ENCODE results near the gene PRAMEF13. TPM values are rescaled to one million over a fixed set of nuclear protein-coding genes. Genes with fewer than 3 reads are reported as not detected.
"Not testable (repeated sequence)": the region's sequence is repeated elsewhere in the genome, so short reads cannot be mapped to it uniquely, and the experiment has no call there.

PRAMEF13 gene
- total RNA-seq, 1 experiment from 2014 or later, result not detected

DNA sequence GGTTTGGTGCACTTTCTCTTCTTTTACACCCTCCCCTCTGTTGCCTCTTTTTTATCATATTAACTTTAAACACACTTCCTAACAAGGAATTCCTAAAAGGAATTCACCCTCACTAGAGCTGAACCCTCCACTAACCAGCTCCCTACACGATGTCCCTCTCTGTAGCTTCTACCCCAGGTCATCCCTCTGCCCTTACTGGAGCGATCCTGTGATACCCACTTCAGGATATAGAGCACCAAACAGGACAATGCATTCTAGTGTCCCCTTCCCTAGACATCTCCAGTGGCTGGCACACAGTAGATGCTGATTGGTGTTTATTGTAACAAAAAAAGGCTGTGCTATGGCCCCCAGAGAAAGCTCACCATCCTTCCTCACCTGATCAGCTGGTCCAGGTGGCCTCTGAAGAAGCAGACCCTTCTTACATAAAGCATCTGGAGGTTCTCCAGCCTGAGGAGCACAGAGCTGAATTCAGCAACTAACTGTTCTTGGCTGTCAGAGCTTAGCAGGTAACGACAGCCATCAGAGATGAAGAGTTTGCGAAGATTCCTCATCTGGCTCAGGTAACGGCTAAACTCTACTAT is 23.4 kb upstream of the PRAMEF13 start:
- H3K4me2 ChIP-seq (ENCODE audit: low read length), result no peak overlapping the region
- H3K27me3 ChIP-seq (ENCODE audit: low read length), result peaks cover 7% of the 10 kb centered on the region
- DNase-seq (no peak), ATAC-seq (no peak)
- TF ChIP-seq EZH2 (IDR thresholded peaks at IDR 0.05; ENCODE audit: low read length, unreplicated experiment) (no peak), EZH2phosphoT487 (IDR thresholded peaks at IDR 0.05; ENCODE audit: borderline replicate concordance, low read length) (no peak)
- TF ChIP-seq, protein P1, sequence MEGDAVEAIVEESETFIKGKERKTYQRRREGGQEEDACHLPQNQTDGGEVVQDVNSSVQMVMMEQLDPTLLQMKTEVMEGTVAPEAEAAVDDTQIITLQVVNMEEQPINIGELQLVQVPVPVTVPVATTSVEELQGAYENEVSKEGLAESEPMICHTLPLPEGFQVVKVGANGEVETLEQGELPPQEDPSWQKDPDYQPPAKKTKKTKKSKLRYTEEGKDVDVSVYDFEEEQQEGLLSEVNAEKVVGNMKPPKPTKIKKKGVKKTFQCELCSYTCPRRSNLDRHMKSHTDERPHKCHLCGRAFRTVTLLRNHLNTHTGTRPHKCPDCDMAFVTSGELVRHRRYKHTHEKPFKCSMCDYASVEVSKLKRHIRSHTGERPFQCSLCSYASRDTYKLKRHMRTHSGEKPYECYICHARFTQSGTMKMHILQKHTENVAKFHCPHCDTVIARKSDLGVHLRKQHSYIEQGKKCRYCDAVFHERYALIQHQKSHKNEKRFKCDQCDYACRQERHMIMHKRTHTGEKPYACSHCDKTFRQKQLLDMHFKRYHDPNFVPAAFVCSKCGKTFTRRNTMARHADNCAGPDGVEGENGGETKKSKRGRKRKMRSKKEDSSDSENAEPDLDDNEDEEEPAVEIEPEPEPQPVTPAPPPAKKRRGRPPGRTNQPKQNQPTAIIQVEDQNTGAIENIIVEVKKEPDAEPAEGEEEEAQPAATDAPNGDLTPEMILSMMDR (conservative IDR thresholded peaks at IDR 0.05; ENCODE audit: low read depth, low read length), result no peak
- H3K79me2 ChIP-seq (ENCODE audit: low read length), result no peaks in the 10 kb centered on the region
- no peaks in the 10 kb centered on the region for H4K20me1 ChIP-seq (ENCODE audit: low read length)
- H3K9me3 ChIP-seq (ENCODE audit: low read length), result no peaks in the 10 kb centered on the region
- intact Hi-C loops (cut with micrococcal nuclease), result no loop called here
- BruUV-seq (replicated peaks), result no TSS peak
- H3K9ac ChIP-seq (ENCODE audit: low read length), result no peak overlapping the region
- ChIA-PET CTCF (no interaction called here), POLR2A (ENCODE audit: unreplicated experiment) (no interaction called here)
- no peaks in the 10 kb centered on the region for H3K4me1 ChIP-seq (ENCODE audit: insufficient read depth, low read length)
- no peak overlapping the region for H2AFZ ChIP-seq (ENCODE audit: low read length)
- no peaks in the 10 kb centered on the region for H3F3A ChIP-seq (ENCODE audit: low read length, unreplicated experiment)
- no peak overlapping the region for H3K4me3 ChIP-seq (ENCODE audit: low read length)
- H3K9me2 ChIP-seq (replicated peaks; ENCODE audit: low read length), result no peaks in the 10 kb centered on the region
- H3K27ac ChIP-seq (ENCODE audit: low read length), result no peak overlapping the region
- H3K36me3 ChIP-seq (ENCODE audit: low read depth, low read length), result no peaks in the 10 kb centered on the region

DNA sequence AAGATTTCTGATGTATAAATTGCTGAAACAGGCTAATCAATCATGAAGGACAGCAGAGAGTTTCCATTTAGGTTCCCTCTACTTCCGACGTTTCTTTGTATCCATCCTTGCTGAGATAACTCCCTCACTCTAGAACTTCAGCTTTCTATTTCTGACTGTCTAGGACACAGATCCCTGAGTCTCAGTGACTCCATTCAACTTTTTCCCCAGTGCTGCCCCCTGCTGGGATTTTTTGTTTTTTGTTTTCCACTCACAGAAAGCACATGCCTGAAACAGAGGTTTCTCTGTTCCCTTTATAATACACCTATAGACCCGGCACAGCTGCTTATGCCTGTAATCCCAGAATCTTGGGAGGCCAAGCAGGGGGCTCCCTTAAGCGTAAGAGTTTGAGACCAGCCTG is 21.6 kb upstream of the PRAMEF13 start:
- H4K20me1 ChIP-seq (ENCODE audit: low read length); ATAC-seq; H3K4me3 ChIP-seq (ENCODE audit: low read length); H3K9me2 ChIP-seq (replicated peaks; ENCODE audit: low read length); H3K4me1 ChIP-seq (ENCODE audit: insufficient read depth, low read length); H3K27ac ChIP-seq (ENCODE audit: low read length); H3K9me3 ChIP-seq (ENCODE audit: low read length); DNase-seq; H3K9ac ChIP-seq (ENCODE audit: low read length); H3K27me3 ChIP-seq (ENCODE audit: low read length); H3K4me2 ChIP-seq (ENCODE audit: low read length); H3K79me2 ChIP-seq (ENCODE audit: low read length); BruUV-seq (replicated peaks); intact Hi-C loops (cut with micrococcal nuclease); H3F3A ChIP-seq (ENCODE audit: low read length, unreplicated experiment); H3K36me3 ChIP-seq (ENCODE audit: low read depth, low read length); CTCF ChIA-PET; POLR2A ChIA-PET (ENCODE audit: unreplicated experiment); H2AFZ ChIP-seq (ENCODE audit: low read length): not testable (repeated sequence)

DNA sequence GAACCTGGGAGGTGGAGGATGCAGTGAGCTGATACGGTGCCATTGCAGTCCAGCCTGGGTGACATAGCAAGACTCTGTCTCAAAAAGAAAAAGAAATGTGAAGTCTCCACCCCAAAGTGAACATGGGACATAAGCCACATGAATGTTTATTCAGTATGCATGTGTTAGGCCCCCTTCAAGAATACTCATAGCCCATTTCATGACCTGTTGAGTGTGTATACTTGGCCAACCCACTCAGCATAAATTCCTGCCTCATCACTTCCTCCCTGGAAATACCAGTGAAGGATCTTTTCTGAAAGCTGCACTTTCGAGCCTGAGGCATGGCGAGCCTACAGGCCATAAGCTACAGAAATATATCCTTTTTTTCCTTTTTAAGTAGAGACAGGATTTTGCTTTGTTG is 18.0 kb upstream of the PRAMEF13 start:
- POLR2A ChIA-PET (ENCODE audit: unreplicated experiment); DNase-seq; BruUV-seq (replicated peaks); intact Hi-C loops (cut with micrococcal nuclease); H3K9me3 ChIP-seq (ENCODE audit: low read length); H3K4me2 ChIP-seq (ENCODE audit: low read length); H3K9ac ChIP-seq (ENCODE audit: low read length); H3K9me2 ChIP-seq (replicated peaks; ENCODE audit: low read length); H3F3A ChIP-seq (ENCODE audit: low read length, unreplicated experiment); H3K27ac ChIP-seq (ENCODE audit: low read length); ATAC-seq; H2AFZ ChIP-seq (ENCODE audit: low read length); H3K4me3 ChIP-seq (ENCODE audit: low read length); H3K27me3 ChIP-seq (ENCODE audit: low read length); CTCF ChIA-PET; H4K20me1 ChIP-seq (ENCODE audit: low read length); H3K36me3 ChIP-seq (ENCODE audit: low read depth, low read length); H3K79me2 ChIP-seq (ENCODE audit: low read length); H3K4me1 ChIP-seq (ENCODE audit: insufficient read depth, low read length): not testable (repeated sequence)

DNA sequence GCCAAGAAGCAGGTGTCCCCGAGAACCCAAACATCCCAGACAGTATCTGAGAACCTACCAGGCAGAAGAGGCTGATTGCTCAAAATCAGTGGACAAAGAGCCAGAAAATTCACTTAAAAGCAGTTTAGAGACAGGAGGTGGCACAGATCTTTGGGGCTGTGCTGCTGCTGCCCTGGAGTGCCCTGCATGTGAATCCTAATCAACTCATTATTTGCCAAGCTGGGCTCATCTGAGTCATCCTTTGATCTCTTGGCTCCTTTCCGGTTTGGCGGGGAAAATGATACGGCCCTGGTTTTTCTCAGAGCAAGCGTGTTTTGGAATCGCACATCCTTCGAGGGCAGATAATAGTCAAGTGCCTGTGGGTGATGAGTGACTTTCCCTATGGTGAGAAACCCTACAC is 15.4 kb upstream of the PRAMEF13 start:
- H2AFZ ChIP-seq (ENCODE audit: low read length); H3K27ac ChIP-seq (ENCODE audit: low read length); H3K9me2 ChIP-seq (replicated peaks; ENCODE audit: low read length); H3K36me3 ChIP-seq (ENCODE audit: low read depth, low read length); H3F3A ChIP-seq (ENCODE audit: low read length, unreplicated experiment); H4K20me1 ChIP-seq (ENCODE audit: low read length); DNase-seq; POLR2A ChIA-PET (ENCODE audit: unreplicated experiment); BruUV-seq (replicated peaks); H3K4me1 ChIP-seq (ENCODE audit: insufficient read depth, low read length); H3K9ac ChIP-seq (ENCODE audit: low read length); H3K9me3 ChIP-seq (ENCODE audit: low read length); intact Hi-C loops (cut with micrococcal nuclease); H3K4me3 ChIP-seq (ENCODE audit: low read length); H3K79me2 ChIP-seq (ENCODE audit: low read length); CTCF ChIA-PET; H3K4me2 ChIP-seq (ENCODE audit: low read length); H3K27me3 ChIP-seq (ENCODE audit: low read length); ATAC-seq: not testable (repeated sequence)

DNA sequence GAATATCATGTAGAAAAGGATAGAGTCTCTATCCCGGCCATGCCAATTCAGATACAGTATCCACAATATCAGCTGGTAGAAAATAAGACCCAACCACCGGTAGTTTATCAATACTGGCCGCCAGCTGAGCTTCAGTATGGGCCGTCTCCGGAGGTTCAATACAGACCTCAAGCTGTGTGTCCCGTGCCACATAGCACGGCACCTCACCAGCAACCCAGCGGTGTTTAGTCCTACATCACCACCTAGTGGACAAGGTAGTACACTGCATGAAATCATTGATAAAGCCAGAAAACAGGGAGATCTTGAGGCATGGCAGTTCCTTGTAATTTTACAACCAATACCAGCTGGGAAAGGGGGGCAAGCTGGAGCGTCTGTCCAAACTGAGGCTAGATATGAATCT is 7.5 kb upstream of the PRAMEF13 start:
- CTCF ChIA-PET; DNase-seq; H3K36me3 ChIP-seq (ENCODE audit: low read depth, low read length); H3F3A ChIP-seq (ENCODE audit: low read length, unreplicated experiment); H3K9me3 ChIP-seq (ENCODE audit: low read length); H3K9me2 ChIP-seq (replicated peaks; ENCODE audit: low read length); H3K4me1 ChIP-seq (ENCODE audit: insufficient read depth, low read length); H3K4me3 ChIP-seq (ENCODE audit: low read length); H3K9ac ChIP-seq (ENCODE audit: low read length); H3K4me2 ChIP-seq (ENCODE audit: low read length); H3K27me3 ChIP-seq (ENCODE audit: low read length); H3K27ac ChIP-seq (ENCODE audit: low read length); H4K20me1 ChIP-seq (ENCODE audit: low read length); BruUV-seq (replicated peaks); POLR2A ChIA-PET (ENCODE audit: unreplicated experiment); intact Hi-C loops (cut with micrococcal nuclease); H3K79me2 ChIP-seq (ENCODE audit: low read length); ATAC-seq; H2AFZ ChIP-seq (ENCODE audit: low read length): not testable (repeated sequence)

DNA sequence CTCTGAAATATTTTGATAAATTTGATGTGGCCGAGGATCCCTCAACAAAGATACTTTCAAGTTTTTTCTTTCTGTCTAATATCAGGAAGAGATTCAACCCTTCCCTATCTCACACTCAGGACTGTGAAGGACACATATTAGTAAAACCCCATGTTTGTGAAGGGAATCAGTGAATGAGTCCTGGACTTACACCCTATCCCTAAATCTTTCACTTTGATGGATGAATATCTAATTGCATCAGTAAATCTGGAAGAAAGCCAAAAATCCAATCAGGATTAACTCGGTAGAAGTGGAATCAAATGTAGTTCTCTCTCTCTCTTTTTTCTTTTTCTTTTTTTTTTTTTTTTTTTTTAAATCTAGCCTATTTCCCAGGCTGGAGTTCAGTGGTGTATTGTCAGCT is 29.7 kb downstream of the PRAMEF13 start, which contains the start of gene PRAMEF9:
Gene PRAMEF9, plus strand, starts transcription at position 301 of the 400 bp plus-strand sequence. CDS start 3,433 bp downstream, outside the sequence.
- H3K4me3 ChIP-seq (ENCODE audit: low read length); H3K79me2 ChIP-seq (ENCODE audit: low read length); intact Hi-C loops (cut with micrococcal nuclease); H3K27me3 ChIP-seq (ENCODE audit: low read length); POLR2A ChIA-PET (ENCODE audit: unreplicated experiment); H3K4me1 ChIP-seq (ENCODE audit: insufficient read depth, low read length); H3K27ac ChIP-seq (ENCODE audit: low read length); H3K4me2 ChIP-seq (ENCODE audit: low read length); ATAC-seq; CTCF ChIA-PET; H4K20me1 ChIP-seq (ENCODE audit: low read length); H2AFZ ChIP-seq (ENCODE audit: low read length); H3K9me2 ChIP-seq (replicated peaks; ENCODE audit: low read length); H3K9ac ChIP-seq (ENCODE audit: low read length); DNase-seq; H3K36me3 ChIP-seq (ENCODE audit: low read depth, low read length); H3F3A ChIP-seq (ENCODE audit: low read length, unreplicated experiment); BruUV-seq (replicated peaks); H3K9me3 ChIP-seq (ENCODE audit: low read length): not testable (repeated sequence)

Data from PC-3 (cell line).